ENCODE measurements around the gene PRKCB. TPM values are rescaled to one million over a fixed set of nuclear protein-coding genes. Genes with fewer than 3 reads are reported as not detected.

Gene PRKCB
- total and polyA plus RNA-seq, 2 donors (not counting 1 experiment from before 2014, with no cell fraction given): 0.01 TPM; not detected in 1

- no peak overlapping the region for H3K9ac ChIP-seq (ENCODE audit: insufficient read depth, low read length)
- H2AFZ ChIP-seq (ENCODE audit: low read length): no peak overlapping the region
- TF ChIP-seq EZH2 (IDR thresholded peaks at IDR 0.05; ENCODE audit: low read length, missing control alignments) (no peak), CTCF (conservative IDR thresholded peaks at IDR 0.05 in 1 of 2, IDR thresholded peaks at IDR 0.05 in 1 of 2; ENCODE audit: low read depth in 1 of 2, low read length in 2 of 2) (no peak)
- H4K20me1 ChIP-seq (ENCODE audit: control insufficient read depth, extremely low read depth, insufficient read depth, low read length): no peaks in the 10 kb centered on the region
- no peaks in the 10 kb centered on the region for H3K27me3 ChIP-seq (ENCODE audit: control insufficient read depth, insufficient read depth, low read length)
- no peak overlapping the region for H3K4me2 ChIP-seq (ENCODE audit: extremely low read depth, insufficient read depth, low read length)
- no peak overlapping the region for H3K4me3 ChIP-seq (replicated peaks in 1 of 4; ENCODE audit: control extremely low read depth in 1 of 4, insufficient read depth in 1 of 4, low read depth in 3 of 4, low read length in 4 of 4)
- H3K4me1 ChIP-seq (ENCODE audit: control insufficient read depth, extremely low read depth, insufficient read depth, low read length): no peaks in the 10 kb centered on the region
- no peaks in the 10 kb centered on the region for H3K79me2 ChIP-seq (ENCODE audit: control insufficient read depth, insufficient read depth, low read length)
- H3K9me3 ChIP-seq (ENCODE audit: control insufficient read depth, insufficient read depth, low read depth, low read length): no peaks in the 10 kb centered on the region
- no peak for DNase-seq (ENCODE audit: low read depth in 2 of 2)
- H3K36me3 ChIP-seq (ENCODE audit: control insufficient read depth, insufficient read depth, low read length): no peaks in the 10 kb centered on the region
- no peak overlapping the region for H3K27ac ChIP-seq (ENCODE audit: insufficient read depth, low read length)
Measured at GRCh38 chr16:24085666-24086065, 249.9 kb downstream of the PRKCB start.

GRCh38 chr16:24087891-24088410, 252.2 kb downstream of the PRKCB start:
- no peak overlapping the region for H3K9ac ChIP-seq (ENCODE audit: insufficient read depth, low read length)
- no peaks in the 10 kb centered on the region for H3K36me3 ChIP-seq (ENCODE audit: control insufficient read depth, insufficient read depth, low read length)
- H4K20me1 ChIP-seq (ENCODE audit: control insufficient read depth, extremely low read depth, insufficient read depth, low read length): no peaks in the 10 kb centered on the region
- DNase-seq (ENCODE audit: low read depth in 2 of 2): no peak
- H3K27me3 ChIP-seq (ENCODE audit: control insufficient read depth, insufficient read depth, low read length): no peaks in the 10 kb centered on the region
- H2AFZ ChIP-seq (ENCODE audit: low read length): no peak overlapping the region
- H3K27ac ChIP-seq (ENCODE audit: insufficient read depth, low read length): no peak overlapping the region
- H3K4me1 ChIP-seq (ENCODE audit: control insufficient read depth, extremely low read depth, insufficient read depth, low read length): no peaks in the 10 kb centered on the region
- H3K4me3 ChIP-seq (replicated peaks in 1 of 4; ENCODE audit: control extremely low read depth in 1 of 4, insufficient read depth in 1 of 4, low read depth in 3 of 4, low read length in 4 of 4): no peak overlapping the region
- TF ChIP-seq EZH2 (IDR thresholded peaks at IDR 0.05; ENCODE audit: low read length, missing control alignments) (no peak), CTCF (conservative IDR thresholded peaks at IDR 0.05 in 1 of 2, IDR thresholded peaks at IDR 0.05 in 1 of 2; ENCODE audit: low read depth in 1 of 2, low read length in 2 of 2) (no peak)
- H3K9me3 ChIP-seq (ENCODE audit: control insufficient read depth, insufficient read depth, low read depth, low read length): no peaks in the 10 kb centered on the region
- no peak overlapping the region for H3K4me2 ChIP-seq (ENCODE audit: extremely low read depth, insufficient read depth, low read length)
- H3K79me2 ChIP-seq (ENCODE audit: control insufficient read depth, insufficient read depth, low read length): no peaks in the 10 kb centered on the region

- no peaks in the 10 kb centered on the region for H3K27me3 ChIP-seq (ENCODE audit: control insufficient read depth, insufficient read depth, low read length)
- TF ChIP-seq CTCF (conservative IDR thresholded peaks at IDR 0.05 in 1 of 2, IDR thresholded peaks at IDR 0.05 in 1 of 2; ENCODE audit: low read depth in 1 of 2, low read length in 2 of 2) (no peak), EZH2 (IDR thresholded peaks at IDR 0.05; ENCODE audit: low read length, missing control alignments) (no peak)
- no peak overlapping the region for H2AFZ ChIP-seq (ENCODE audit: low read length)
Measured at GRCh38 chr16:24088767-24089166, 253.0 kb downstream of the PRKCB start.

More at GRCh38 chr16:24088767-24089166, 253.0 kb downstream of the PRKCB start:
- Histone ChIP-seq H3K27ac (ENCODE audit: insufficient read depth, low read length) (no peak overlapping the region), H4K20me1 (ENCODE audit: control insufficient read depth, extremely low read depth, insufficient read depth, low read length) (no peaks in the 10 kb centered on the region), H3K9ac (ENCODE audit: insufficient read depth, low read length) (no peak overlapping the region), H3K4me1 (ENCODE audit: control insufficient read depth, extremely low read depth, insufficient read depth, low read length) (no peaks in the 10 kb centered on the region), H3K79me2 (ENCODE audit: control insufficient read depth, insufficient read depth, low read length) (no peaks in the 10 kb centered on the region), H3K4me2 (ENCODE audit: extremely low read depth, insufficient read depth, low read length) (no peak overlapping the region), H3K4me3 (replicated peaks in 1 of 4; ENCODE audit: control extremely low read depth in 1 of 4, insufficient read depth in 1 of 4, low read depth in 3 of 4, low read length in 4 of 4) (no peak overlapping the region), H3K36me3 (ENCODE audit: control insufficient read depth, insufficient read depth, low read length) (no peaks in the 10 kb centered on the region), H3K9me3 (ENCODE audit: control insufficient read depth, insufficient read depth, low read depth, low read length) (no peaks in the 10 kb centered on the region)
- DNase-seq (ENCODE audit: low read depth in 2 of 2): no peak
